Measurements from ENCODE around the gene LMO1. TPM values are rescaled to one million over a fixed set of nuclear protein-coding genes. Genes with fewer than 3 reads are reported as not detected.

The LMO1 gene
- total RNA-seq, 1 experiment from 2014 or later = not detected

DNA sequence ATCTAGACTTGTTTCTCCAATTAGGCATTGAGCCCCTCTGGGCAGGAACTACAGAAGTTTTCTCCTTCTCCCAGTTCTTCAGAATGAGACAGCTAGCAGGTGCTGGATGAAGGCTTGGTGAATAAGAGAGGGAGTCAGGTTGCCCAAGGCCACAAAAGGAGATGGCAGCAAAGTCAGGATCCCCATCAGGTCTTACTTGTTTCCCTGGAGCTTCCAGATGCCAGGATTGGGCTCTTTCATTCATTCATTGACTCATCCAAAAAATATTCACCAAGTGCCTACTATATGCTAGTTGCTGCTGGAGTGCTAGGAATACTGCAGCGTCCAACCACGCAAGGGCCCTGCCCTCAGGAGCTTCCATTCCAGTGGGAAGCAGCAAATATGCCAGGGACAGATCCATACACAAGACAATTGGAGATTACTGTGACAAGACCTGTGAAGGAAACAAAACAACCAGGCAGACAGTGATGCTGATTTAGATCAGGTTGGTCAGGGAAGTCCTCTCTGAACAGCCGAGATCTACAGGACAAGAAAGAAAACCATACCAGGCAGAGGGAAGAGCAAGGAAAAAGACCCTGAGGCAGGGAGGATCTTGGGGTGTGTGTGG is 24.6 kb upstream of the LMO1 start:
- BruUV-seq (replicated peaks) = no TSS peak
- intact Hi-C loops (cut with micrococcal nuclease) = no loop called here
- no peaks in the 10 kb centered on the region for H3K36me3 Mint-ChIP-seq (ENCODE audit: insufficient read depth, unreplicated experiment)
- no peak overlapping the region for H3K27ac Mint-ChIP-seq (ENCODE audit: low read depth, unreplicated experiment)
- H3K4me3 Mint-ChIP-seq (ENCODE audit: unreplicated experiment) = no peak overlapping the region
- TF ChIP-seq, protein P1, sequence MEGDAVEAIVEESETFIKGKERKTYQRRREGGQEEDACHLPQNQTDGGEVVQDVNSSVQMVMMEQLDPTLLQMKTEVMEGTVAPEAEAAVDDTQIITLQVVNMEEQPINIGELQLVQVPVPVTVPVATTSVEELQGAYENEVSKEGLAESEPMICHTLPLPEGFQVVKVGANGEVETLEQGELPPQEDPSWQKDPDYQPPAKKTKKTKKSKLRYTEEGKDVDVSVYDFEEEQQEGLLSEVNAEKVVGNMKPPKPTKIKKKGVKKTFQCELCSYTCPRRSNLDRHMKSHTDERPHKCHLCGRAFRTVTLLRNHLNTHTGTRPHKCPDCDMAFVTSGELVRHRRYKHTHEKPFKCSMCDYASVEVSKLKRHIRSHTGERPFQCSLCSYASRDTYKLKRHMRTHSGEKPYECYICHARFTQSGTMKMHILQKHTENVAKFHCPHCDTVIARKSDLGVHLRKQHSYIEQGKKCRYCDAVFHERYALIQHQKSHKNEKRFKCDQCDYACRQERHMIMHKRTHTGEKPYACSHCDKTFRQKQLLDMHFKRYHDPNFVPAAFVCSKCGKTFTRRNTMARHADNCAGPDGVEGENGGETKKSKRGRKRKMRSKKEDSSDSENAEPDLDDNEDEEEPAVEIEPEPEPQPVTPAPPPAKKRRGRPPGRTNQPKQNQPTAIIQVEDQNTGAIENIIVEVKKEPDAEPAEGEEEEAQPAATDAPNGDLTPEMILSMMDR (IDR thresholded peaks at IDR 0.05; ENCODE audit: unreplicated experiment) = no peak
- no peak for DNase-seq (ENCODE audit: unreplicated experiment)
- H3K9me3 Mint-ChIP-seq (ENCODE audit: unreplicated experiment) = no peaks in the 10 kb centered on the region
- ChIA-PET POLR2A (no interaction called here), CTCF (interaction anchor here (1.4 to 1.5 kb wide), 2 partner anchors 11 to 95 kb away, joined by 4 to 6 read pairs; no protein-coding TSS in a partner anchor)
- no peaks in the 10 kb centered on the region for H3K27me3 Mint-ChIP-seq (ENCODE audit: insufficient read depth, unreplicated experiment)
- H3K4me1 Mint-ChIP-seq (ENCODE audit: insufficient read depth, unreplicated experiment) = no peaks in the 10 kb centered on the region

DNA sequence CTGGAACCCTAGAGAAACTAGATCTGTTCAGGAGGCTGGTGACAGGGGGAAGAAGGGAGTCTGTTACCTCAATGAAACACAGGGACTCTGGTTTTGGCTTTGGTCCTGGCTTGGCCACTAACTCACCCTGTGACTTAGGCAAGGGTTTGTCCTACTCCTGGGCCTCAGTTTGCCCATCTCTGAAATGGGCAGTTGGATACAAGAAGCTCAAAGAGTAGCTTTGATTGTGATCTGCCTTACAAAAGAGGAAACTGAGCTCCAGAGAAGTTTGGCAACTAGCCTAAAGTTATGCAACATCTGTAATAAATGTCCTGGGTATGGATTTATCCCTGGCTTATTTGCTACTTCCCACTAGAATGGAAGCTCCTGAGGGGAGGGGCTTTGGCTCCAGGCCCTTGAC is 24.0 kb upstream of the LMO1 start:
- Mint-ChIP-seq H3K27me3 (ENCODE audit: insufficient read depth, unreplicated experiment) (no peaks in the 10 kb centered on the region), H3K36me3 (ENCODE audit: insufficient read depth, unreplicated experiment) (no peaks in the 10 kb centered on the region), H3K27ac (ENCODE audit: low read depth, unreplicated experiment) (no peak overlapping the region), H3K4me3 (ENCODE audit: unreplicated experiment) (no peak overlapping the region), H3K9me3 (ENCODE audit: unreplicated experiment) (no peaks in the 10 kb centered on the region), H3K4me1 (ENCODE audit: insufficient read depth, unreplicated experiment) (no peaks in the 10 kb centered on the region)
- TF ChIP-seq, protein P1 (IDR thresholded peaks at IDR 0.05; ENCODE audit: unreplicated experiment) = no peak
- BruUV-seq (replicated peaks) = no TSS peak
- DNase-seq (ENCODE audit: unreplicated experiment) = no peak
- CTCF ChIA-PET = interaction anchor here (1.4 to 1.5 kb wide), 2 partner anchors 11 to 95 kb away, joined by 4 to 6 read pairs; no protein-coding TSS in a partner anchor
- POLR2A ChIA-PET = no interaction called here
- intact Hi-C loops (cut with micrococcal nuclease) = no loop called here

DNA sequence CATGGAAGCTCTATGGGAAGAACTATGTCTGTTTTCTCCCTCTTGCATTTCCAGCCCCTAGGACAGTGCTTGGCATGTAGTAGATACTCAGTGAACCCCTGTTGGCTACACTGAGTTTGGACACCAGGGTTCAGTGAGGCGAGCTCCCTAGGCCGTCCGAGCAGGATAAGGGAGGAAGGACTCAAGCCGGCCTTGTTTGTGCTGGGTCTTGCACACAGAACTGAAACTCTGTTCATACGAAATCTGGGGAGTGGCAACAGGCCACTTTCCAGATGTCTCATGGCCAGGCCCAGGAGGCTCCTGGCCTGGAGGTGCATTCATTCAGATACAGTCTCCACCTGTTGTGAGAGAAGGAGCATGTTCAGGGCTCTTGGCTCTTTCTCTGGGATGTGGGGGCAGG is 23.6 kb upstream of the LMO1 start:
- no peak for DNase-seq (ENCODE audit: unreplicated experiment)
- no peaks in the 10 kb centered on the region for H3K9me3 Mint-ChIP-seq (ENCODE audit: unreplicated experiment)
- intact Hi-C loops (cut with micrococcal nuclease) = no loop called here
- POLR2A ChIA-PET = no interaction called here
- no TSS peak for BruUV-seq (replicated peaks)
- H3K4me3 Mint-ChIP-seq (ENCODE audit: unreplicated experiment) = no peak overlapping the region
- H3K36me3 Mint-ChIP-seq (ENCODE audit: insufficient read depth, unreplicated experiment) = no peaks in the 10 kb centered on the region
- TF ChIP-seq, protein P1 (IDR thresholded peaks at IDR 0.05; ENCODE audit: unreplicated experiment) = no peak
- no peaks in the 10 kb centered on the region for H3K27me3 Mint-ChIP-seq (ENCODE audit: insufficient read depth, unreplicated experiment)
- H3K4me1 Mint-ChIP-seq (ENCODE audit: insufficient read depth, unreplicated experiment) = no peaks in the 10 kb centered on the region
- CTCF ChIA-PET = interaction anchor here (1.0 to 1.5 kb wide), 3 partner anchors 10 to 94 kb away, joined by 3 to 6 read pairs (median 4); no protein-coding TSS in a partner anchor
- no peak overlapping the region for H3K27ac Mint-ChIP-seq (ENCODE audit: low read depth, unreplicated experiment)

DNA sequence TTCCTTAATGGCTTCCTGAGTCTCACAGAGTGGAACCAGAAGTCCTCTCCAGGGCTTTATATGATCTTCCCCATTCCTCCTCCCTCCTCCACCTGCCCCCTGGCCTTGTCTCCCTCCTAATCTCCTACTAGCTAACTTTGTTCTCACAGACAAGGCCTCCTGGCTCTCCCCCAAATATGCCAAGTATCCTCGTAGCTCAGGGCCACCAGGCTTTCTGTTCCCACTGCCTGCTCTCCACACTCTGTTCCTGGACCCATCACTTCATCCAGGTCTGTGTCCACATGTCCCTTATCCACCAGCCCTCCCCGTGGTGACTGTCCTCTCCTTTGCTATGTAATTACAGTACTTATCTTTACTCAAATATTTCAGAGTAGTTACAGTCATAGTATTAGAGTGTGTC is 23.2 kb upstream of the LMO1 start:
- Mint-ChIP-seq H3K27ac (ENCODE audit: low read depth, unreplicated experiment) (no peak overlapping the region), H3K9me3 (ENCODE audit: unreplicated experiment) (no peaks in the 10 kb centered on the region), H3K4me1 (ENCODE audit: insufficient read depth, unreplicated experiment) (no peaks in the 10 kb centered on the region), H3K4me3 (ENCODE audit: unreplicated experiment) (no peak overlapping the region), H3K36me3 (ENCODE audit: insufficient read depth, unreplicated experiment) (no peaks in the 10 kb centered on the region), H3K27me3 (ENCODE audit: insufficient read depth, unreplicated experiment) (no peaks in the 10 kb centered on the region)
- no TSS peak for BruUV-seq (replicated peaks)
- TF ChIP-seq, protein P1 (IDR thresholded peaks at IDR 0.05; ENCODE audit: unreplicated experiment) = no peak
- POLR2A ChIA-PET = no interaction called here
- CTCF ChIA-PET = interaction anchor here (0.6 to 1.5 kb wide), 4 partner anchors 10 to 1532 kb away, joined by 3 to 6 read pairs (median 4); no protein-coding TSS in a partner anchor
- intact Hi-C loops (cut with micrococcal nuclease) = no loop called here
- DNase-seq (ENCODE audit: unreplicated experiment) = no peak
